HepG2 (cell line): ENCODE measurements around the gene KIF3C. TPM values are rescaled to one million over a fixed set of nuclear protein-coding genes. Genes with fewer than 3 reads are reported as not detected.

Source experiments
- CSRNP2 ChIP-seq: sonication (generic); formaldehyde crosslinking; conservative IDR thresholded peaks from 2 replicates; pipeline ENCODE4 v1.8.0; 2022; ENCODE audit warnings: low read depth, missing genetic modification reagents
- ELF3 ChIP-seq: IDR thresholded peaks from 2 replicates; pipeline ENCODE4 v1.6.1; 2016; ENCODE audit warnings: missing genetic modification reagents, missing compliant biosample characterization
- FOXK2 ChIP-seq: fragments of 450-650 bp; IDR thresholded peaks from 2 replicates; pipeline ENCODE4 v1.6.1; 2016
- GABPA ChIP-seq, 2 experiments: IDR thresholded peaks; 2 replicates each; pipeline ENCODE4 v1.6.1; 2011 to 2016; ENCODE audit warnings: low read depth in 2 of 2, low read length in 1 of 2, missing biosample characterization in 1 of 2, missing genetic modification characterization in 1 of 2
- HDAC1 ChIP-seq: sonication (generic); formaldehyde crosslinking; IDR thresholded peaks from 2 replicates; pipeline ENCODE4 v1.5.1; 2020; ENCODE audit warnings: mild to moderate bottlenecking, missing genetic modification reagents
- HNRNPK ChIP-seq: fragments of 200-400 bp; formaldehyde crosslinking; IDR thresholded peaks from 2 replicates; pipeline ENCODE4 v1.6.1; 2018; ENCODE audit warnings: low read length, low read depth, moderate library complexity, mild to moderate bottlenecking; ENCODE audit not compliant: poor library complexity, severe bottlenecking
- IKZF1 ChIP-seq: fragments of 450-650 bp; IDR thresholded peaks from 2 replicates; pipeline ENCODE4 v1.7.1; 2016
- MEF2D ChIP-seq: sonication (generic); formaldehyde crosslinking; IDR thresholded peaks from 2 replicates; pipeline ENCODE4 v1.5.1; 2020; ENCODE audit warnings: mild to moderate bottlenecking, missing genetic modification reagents
- NCOA2 ChIP-seq: sonication (generic); formaldehyde crosslinking; IDR thresholded peaks from 2 replicates; pipeline ENCODE4 v1.8.0; 2022; ENCODE audit warnings: inconsistent platforms
- NFE2 ChIP-seq: sonication (generic); formaldehyde crosslinking; IDR thresholded peaks from 2 replicates; pipeline ENCODE4 v1.4.0; 2020; ENCODE audit warnings: missing genetic modification reagents
- NR3C1 ChIP-seq: sonication (generic); formaldehyde crosslinking; IDR thresholded peaks from 2 replicates; pipeline ENCODE4 v1.4.0; 2020; ENCODE audit warnings: missing genetic modification reagents
- PLSCR1 ChIP-seq: sonication (generic); formaldehyde crosslinking; IDR thresholded peaks from 2 replicates; pipeline ENCODE4 v1.5.0; 2020; ENCODE audit warnings: missing genetic modification reagents, mild to moderate bottlenecking, borderline replicate concordance
- POLR2A ChIP-seq, 2 experiments: IDR thresholded peaks; 2 replicates each; pipeline ENCODE4 v1.6.1; 2011; ENCODE audit warnings: low read depth in 2 of 2, low read length in 2 of 2, mild to moderate bottlenecking in 1 of 2, moderate library complexity in 1 of 2; ENCODE audit not compliant: insufficient read depth in 1 of 2
- RFX5 ChIP-seq: IDR thresholded peaks from 2 replicates; pipeline ENCODE4 v1.6.1; 2011; ENCODE audit warnings: low read depth, low read length, improper control_type of control experiment
- SIN3B ChIP-seq: fragments of 150-350 bp; IDR thresholded peaks from 2 replicates; pipeline ENCODE4 v1.6.1; 2014; ENCODE audit warnings: low read length
- SRF ChIP-seq: IDR thresholded peaks from 2 replicates; pipeline ENCODE4 v1.6.1; 2011; ENCODE audit warnings: mild to moderate bottlenecking, low read depth, low read length, moderate library complexity
- THAP8 ChIP-seq: sonication (generic); formaldehyde crosslinking; IDR thresholded peaks from 2 replicates; pipeline ENCODE4 v1.5.1; 2020; ENCODE audit warnings: missing genetic modification reagents, mild to moderate bottlenecking, borderline replicate concordance
- ZBTB3 ChIP-seq: sonication (generic); formaldehyde crosslinking; IDR thresholded peaks from 2 replicates; pipeline ENCODE4 v1.4.0; 2020; ENCODE audit warnings: low read depth, mild to moderate bottlenecking, moderate library complexity, missing genetic modification reagents, borderline replicate concordance
- ZFP90 ChIP-seq: sonication (generic); formaldehyde crosslinking; IDR thresholded peaks from 2 replicates; pipeline ENCODE4 v1.8.0; 2022; ENCODE audit warnings: missing genetic modification reagents, mild to moderate bottlenecking, inconsistent platforms, borderline replicate concordance
- ZNF510 ChIP-seq: sonication (generic); formaldehyde crosslinking; IDR thresholded peaks from 2 replicates; pipeline ENCODE4 v1.4.0; 2020; ENCODE audit warnings: low read depth, mild to moderate bottlenecking, missing genetic modification reagents
- ZNF547 ChIP-seq: sonication (generic); formaldehyde crosslinking; IDR thresholded peaks from 2 replicates; pipeline ENCODE4 v1.5.1; 2020; ENCODE audit warnings: mild to moderate bottlenecking, missing genetic modification reagents
- ZNF597 ChIP-seq: sonication (generic); formaldehyde crosslinking; IDR thresholded peaks from 2 replicates; pipeline ENCODE4 v1.5.0; 2020; ENCODE audit warnings: missing genetic modification reagents
- ZNF615 ChIP-seq: sonication (generic); formaldehyde crosslinking; IDR thresholded peaks from 2 replicates; pipeline ENCODE4 v1.5.0; 2020; ENCODE audit warnings: mild to moderate bottlenecking, missing genetic modification reagents, borderline replicate concordance
- ZNF7 ChIP-seq: IDR thresholded peaks from 2 replicates; pipeline ENCODE4 v1.6.1; 2016; ENCODE audit warnings: missing biosample characterization, missing genetic modification reagents
- ZNF761 ChIP-seq: sonication (generic); formaldehyde crosslinking; conservative IDR thresholded peaks from 2 replicates; pipeline ENCODE4 v1.4.0; 2020; ENCODE audit warnings: mild to moderate bottlenecking, missing genetic modification reagents
- ZSCAN5A ChIP-seq: sonication (generic); formaldehyde crosslinking; IDR thresholded peaks from 2 replicates; pipeline ENCODE4 v1.8.0; 2022; ENCODE audit warnings: mild to moderate bottlenecking, missing genetic modification reagents, borderline replicate concordance
- polyA plus RNA-seq, 8 experiments: library from polyadenylated mRNA; depleted of rRNA in 3 of 8; stranded (reverse) in 7 of 8; unstranded in 1 of 8; fragments of >200 nt; fragmentation: Illumina TruSeq in 4 of 8; extraction: Trizol in 4 of 8; gene quantifications; 2 replicates each; pipeline versions ENCODE4 v1.2.1 to v1.2.3, GENCODE V29; 2011 to 2016; ENCODE audit warnings: low read depth in 4 of 8, missing spikeins in 1 of 8, mixed read lengths in 1 of 8; ENCODE audit not compliant: insufficient read depth in 1 of 8
- total RNA-seq, 5 experiments: library from RNA; depleted of rRNA; stranded (reverse); fragments of >200 nt; fragmentation: Illumina TruSeq; extraction: Trizol; gene quantifications; 2 replicates each; pipeline ENCODE4 v1.2.3, GENCODE V29; 2016; ENCODE audit warnings: low read depth in 1 of 5

KIF3C gene
- total and polyA plus RNA-seq, 2 of the 13 experiments (the other 11 are each of a cell fraction or from before 2014, with no cell fraction given), result 3.6 to 4.9 TPM

GRCh38 chr2:26011990-26012856, 29.9 kb upstream of the KIF3C start (continued):
- TF ChIP-seq NFE2 (CRISPR knock-in tag), result no peak
- TF ChIP-seq GABPA (IDR thresholded peaks at IDR 0.05; ENCODE audit: low read depth, low read length), result no peak
- TF ChIP-seq GABPA (CRISPR knock-in tag; IDR thresholded peaks at IDR 0.05; ENCODE audit: low read depth), result peak; percentile 34; the same call in 1 of the 2 replicates
- peak; percentile 15; the same call in 1 of the 2 replicates for TF ChIP-seq MEF2D (CRISPR knock-in tag)
- TF ChIP-seq ZNF547 (CRISPR knock-in tag), result peak; percentile 62; the same call in 1 of the 2 replicates
- no peak for TF ChIP-seq SIN3B
- no peak for TF ChIP-seq NR3C1 (CRISPR knock-in tag)
- no peak for TF ChIP-seq RFX5
- TF ChIP-seq ZSCAN5A (CRISPR knock-in tag), result no peak
- TF ChIP-seq ZFP90 (CRISPR knock-in tag), result no peak
- TF ChIP-seq IKZF1, result no peak
- no peak for TF ChIP-seq ZNF615
- TF ChIP-seq HNRNPK, result no peak
- TF ChIP-seq HDAC1 (CRISPR knock-in tag), result peak; percentile 72; the same call in 1 of the 2 replicates
- TF ChIP-seq ZNF510 (CRISPR knock-in tag), result 0 out of 2 replicates have a peak, but pooled peaks have one; percentile 22
- TF ChIP-seq THAP8, result no peak
- no peak for TF ChIP-seq ZNF597 (CRISPR knock-in tag)
- TF ChIP-seq ZNF761 (CRISPR knock-in tag), result no peak
- no peak for TF ChIP-seq PLSCR1 (CRISPR knock-in tag)
- TF ChIP-seq SRF, result no peak
- no peak for TF ChIP-seq ZBTB3
- TF ChIP-seq ZNF7 (CRISPR knock-in tag), result no peak; the same call in 1 of the 2 replicates
- TF ChIP-seq NCOA2, result peak; percentile 69
- TF ChIP-seq FOXK2, result no peak
- TF ChIP-seq POLR2A (IDR thresholded peaks at IDR 0.05; ENCODE audit: insufficient read depth in 1 of 2, low read depth in 2 of 2, low read length in 2 of 2), result no peak
- no peak for TF ChIP-seq CSRNP2
- peak; percentile 22; the same call in 1 of the 2 replicates for TF ChIP-seq ELF3 (CRISPR knock-in tag)
